ENCODE measurements around the gene TMEM255B. TPM values are rescaled to one million over a fixed set of nuclear protein-coding genes. Genes with fewer than 3 reads are reported as not detected.

Gene TMEM255B
- total RNA-seq, 1 donor from 2014 or later: 7.4 TPM

DNA sequence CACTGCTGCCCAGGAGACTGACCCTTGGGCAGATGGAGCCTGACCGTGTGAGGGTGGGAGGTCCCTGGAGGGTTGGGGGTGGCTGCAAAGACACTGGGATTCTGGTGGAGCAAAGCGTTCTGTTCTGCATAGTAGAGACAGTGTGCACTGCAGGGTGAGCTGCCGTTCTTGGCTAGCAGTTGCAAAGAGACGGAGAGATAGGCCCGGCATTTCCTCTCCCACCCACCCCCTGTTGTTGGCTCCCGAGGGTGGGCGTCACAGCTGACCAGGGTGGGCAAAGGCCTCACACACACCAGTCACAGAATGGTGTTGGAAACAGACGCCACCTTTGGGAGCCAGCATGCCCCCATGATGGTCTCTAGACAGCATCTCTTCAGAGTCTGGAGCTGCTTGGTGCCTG, 11.4 kb downstream of the TMEM255B start:
- DNase-seq (ENCODE audit: low read depth): no peak
- H3K4me3 ChIP-seq (ENCODE audit: low read depth, low read length): no peak overlapping the region
- TF ChIP-seq, protein P1, sequence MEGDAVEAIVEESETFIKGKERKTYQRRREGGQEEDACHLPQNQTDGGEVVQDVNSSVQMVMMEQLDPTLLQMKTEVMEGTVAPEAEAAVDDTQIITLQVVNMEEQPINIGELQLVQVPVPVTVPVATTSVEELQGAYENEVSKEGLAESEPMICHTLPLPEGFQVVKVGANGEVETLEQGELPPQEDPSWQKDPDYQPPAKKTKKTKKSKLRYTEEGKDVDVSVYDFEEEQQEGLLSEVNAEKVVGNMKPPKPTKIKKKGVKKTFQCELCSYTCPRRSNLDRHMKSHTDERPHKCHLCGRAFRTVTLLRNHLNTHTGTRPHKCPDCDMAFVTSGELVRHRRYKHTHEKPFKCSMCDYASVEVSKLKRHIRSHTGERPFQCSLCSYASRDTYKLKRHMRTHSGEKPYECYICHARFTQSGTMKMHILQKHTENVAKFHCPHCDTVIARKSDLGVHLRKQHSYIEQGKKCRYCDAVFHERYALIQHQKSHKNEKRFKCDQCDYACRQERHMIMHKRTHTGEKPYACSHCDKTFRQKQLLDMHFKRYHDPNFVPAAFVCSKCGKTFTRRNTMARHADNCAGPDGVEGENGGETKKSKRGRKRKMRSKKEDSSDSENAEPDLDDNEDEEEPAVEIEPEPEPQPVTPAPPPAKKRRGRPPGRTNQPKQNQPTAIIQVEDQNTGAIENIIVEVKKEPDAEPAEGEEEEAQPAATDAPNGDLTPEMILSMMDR (conservative IDR thresholded peaks at IDR 0.05; ENCODE audit: low read depth, low read length): no peak

DNA sequence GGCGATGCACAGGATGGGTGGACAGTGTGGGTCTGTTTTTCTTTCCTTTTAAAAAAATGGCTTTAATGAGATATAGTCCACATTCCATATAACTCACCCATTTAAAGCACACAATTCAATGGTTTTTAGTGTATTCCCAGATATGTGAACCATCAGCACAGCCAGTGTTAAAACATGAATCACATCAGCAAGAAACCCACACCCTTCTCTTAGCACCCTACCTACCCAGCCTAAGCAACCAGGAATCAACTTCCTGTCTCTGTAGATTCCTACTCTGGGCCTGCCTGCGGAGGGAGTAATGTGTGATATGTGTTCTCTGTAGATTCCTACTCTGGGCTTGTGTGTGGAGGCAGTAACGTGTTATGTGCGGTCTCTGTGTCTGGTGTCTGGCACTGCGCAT, 11.9 kb downstream of the TMEM255B start:
- H3K4me3 ChIP-seq (ENCODE audit: low read depth, low read length): no peak overlapping the region
- TF ChIP-seq, protein P1 (conservative IDR thresholded peaks at IDR 0.05; ENCODE audit: low read depth, low read length): no peak
- no peak for DNase-seq (ENCODE audit: low read depth)

DNA sequence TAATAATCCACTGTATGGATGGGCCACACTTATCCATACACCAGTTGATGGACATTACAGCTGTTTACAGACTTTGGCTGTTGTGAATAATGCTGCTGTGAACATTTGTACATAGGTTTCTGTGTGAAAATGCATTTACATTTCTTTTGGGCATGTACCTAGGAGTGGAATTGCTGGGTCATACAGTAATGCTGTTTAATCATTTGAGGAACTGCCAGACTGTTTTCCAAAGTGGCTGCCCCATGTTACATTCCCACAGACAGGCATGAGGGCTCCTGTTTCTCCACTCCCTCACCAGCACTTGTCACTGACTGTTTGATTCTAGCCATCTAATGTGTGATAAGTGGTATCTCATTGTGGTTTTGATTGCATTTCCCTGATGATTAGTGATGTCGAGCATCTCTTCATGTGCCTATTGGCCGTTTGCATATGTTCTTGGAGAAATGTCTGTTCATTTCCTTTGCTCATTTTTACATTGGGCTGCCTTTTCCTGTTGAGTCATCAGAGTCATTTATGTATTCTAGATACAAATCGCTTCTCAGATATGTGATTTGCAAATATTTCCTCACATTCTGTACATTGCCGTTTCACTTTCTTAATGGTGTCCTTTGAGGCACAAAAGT, 12.8 kb downstream of the TMEM255B start:
- TF ChIP-seq, protein P1 (conservative IDR thresholded peaks at IDR 0.05; ENCODE audit: low read depth, low read length): no peak
- DNase-seq (ENCODE audit: low read depth): no peak
- H3K4me3 ChIP-seq (ENCODE audit: low read depth, low read length): no peak overlapping the region

- no peak overlapping the region for H3K4me3 ChIP-seq (ENCODE audit: low read depth, low read length)
- DNase-seq (ENCODE audit: low read depth): no peak
- TF ChIP-seq, protein P1 (conservative IDR thresholded peaks at IDR 0.05; ENCODE audit: low read depth, low read length): no peak
These were observed 15.4 kb downstream of the TMEM255B start for GRCh38 chr13:113774177-113775107.

GRCh38 chr13:113775451-113776145, 16.6 kb downstream of the TMEM255B start:
- H3K4me3 ChIP-seq (ENCODE audit: low read depth, low read length): no peak overlapping the region
- DNase-seq (ENCODE audit: low read depth): no peak
- TF ChIP-seq, protein P1 (conservative IDR thresholded peaks at IDR 0.05; ENCODE audit: low read depth, low read length): no peak

- TF ChIP-seq, protein P1 (conservative IDR thresholded peaks at IDR 0.05; ENCODE audit: low read depth, low read length): no peak
- H3K4me3 ChIP-seq (ENCODE audit: low read depth, low read length): no peak overlapping the region
- no peak for DNase-seq (ENCODE audit: low read depth)
These were observed 17.5 kb downstream of the TMEM255B start for GRCh38 chr13:113776231-113777125.
